HL-60 (cell line): ENCODE data around the gene ZDHHC9.

Source experiments
- DNase-seq, 2 experiments: peaks; one replicate each; pipeline ENCODE4 v3.0.0-alpha.2; 2010 to 2020; ENCODE audit warnings: low read depth in 1 of 2, low spot score in 1 of 2
- H3K27ac ChIP-seq: fragments of 250-450 bp; sonication (Bioruptor Pico); replicated peaks from 2 replicates; pipeline ENCODE4 v1.5.1; 2020; ENCODE audit warnings: mild to moderate bottlenecking, moderate library complexity
- H3K27me3 ChIP-seq: fragments of 250-450 bp; sonication (Bioruptor Pico); 2 replicates; pipeline ENCODE4 v1.5.1; 2021; ENCODE audit warnings: mild to moderate bottlenecking, moderate library complexity; ENCODE audit not compliant: insufficient read depth, poor library complexity, severe bottlenecking
- H3K4me3 ChIP-seq: replicated peaks from 2 replicates; pipeline ENCODE4 v1.5.1; 2011; ENCODE audit warnings: mild to moderate bottlenecking, control low read depth, low read length; ENCODE audit not compliant: insufficient read depth
- CTCF ChIP-seq: IDR thresholded peaks from one replicate; pipeline ENCODE4 v1.5.1; 2011; ENCODE audit warnings: low read length, control low read depth, inconsistent platforms; ENCODE audit not compliant: insufficient read depth
- GABPA ChIP-seq: IDR thresholded peaks from 2 replicates; pipeline ENCODE4 v1.6.1; 2012; ENCODE audit warnings: low read depth
- POLR2AphosphoS5 ChIP-seq: IDR thresholded peaks from 2 replicates; pipeline ENCODE4 v1.6.1; 2012; ENCODE audit warnings: low read depth
- REST ChIP-seq: IDR thresholded peaks from 2 replicates; pipeline ENCODE4 v1.6.1; 2012; ENCODE audit warnings: low read depth; ENCODE audit not compliant: insufficient replicate concordance
- SPI1 ChIP-seq: IDR thresholded peaks from 2 replicates; pipeline ENCODE4 v1.6.1; 2012; ENCODE audit warnings: low read depth, mild to moderate bottlenecking, borderline replicate concordance

ZDHHC9 gene

GRCh38 chrX:129773649-129774458, 69.8 kb downstream of the ZDHHC9 start:
- no peak for DNase-seq
- Histone ChIP-seq H3K27me3 (no peaks in the 10 kb centered on the region), H3K4me3 (no peak overlapping the region), H3K27ac (peak overlapping the region; percentile 74)
- TF ChIP-seq SPI1 (no peak), POLR2AphosphoS5 (no peak), CTCF (no peak), REST (no peak), GABPA (no peak)

- TF ChIP-seq POLR2AphosphoS5 = peak; percentile 66
- TF ChIP-seq CTCF = no peak
- TF ChIP-seq SPI1 = peak; percentile 98
- no peak for TF ChIP-seq REST
- no peak for TF ChIP-seq GABPA
- DNase-seq = peak; percentile 71 to 98
- Histone ChIP-seq H3K4me3 (no peak overlapping the region), H3K27me3 (no peaks in the 10 kb centered on the region), H3K27ac (peak overlapping the region; percentile 74)
Measured at GRCh38 chrX:129772796-129773431, 70.8 kb downstream of the ZDHHC9 start.

DNA sequence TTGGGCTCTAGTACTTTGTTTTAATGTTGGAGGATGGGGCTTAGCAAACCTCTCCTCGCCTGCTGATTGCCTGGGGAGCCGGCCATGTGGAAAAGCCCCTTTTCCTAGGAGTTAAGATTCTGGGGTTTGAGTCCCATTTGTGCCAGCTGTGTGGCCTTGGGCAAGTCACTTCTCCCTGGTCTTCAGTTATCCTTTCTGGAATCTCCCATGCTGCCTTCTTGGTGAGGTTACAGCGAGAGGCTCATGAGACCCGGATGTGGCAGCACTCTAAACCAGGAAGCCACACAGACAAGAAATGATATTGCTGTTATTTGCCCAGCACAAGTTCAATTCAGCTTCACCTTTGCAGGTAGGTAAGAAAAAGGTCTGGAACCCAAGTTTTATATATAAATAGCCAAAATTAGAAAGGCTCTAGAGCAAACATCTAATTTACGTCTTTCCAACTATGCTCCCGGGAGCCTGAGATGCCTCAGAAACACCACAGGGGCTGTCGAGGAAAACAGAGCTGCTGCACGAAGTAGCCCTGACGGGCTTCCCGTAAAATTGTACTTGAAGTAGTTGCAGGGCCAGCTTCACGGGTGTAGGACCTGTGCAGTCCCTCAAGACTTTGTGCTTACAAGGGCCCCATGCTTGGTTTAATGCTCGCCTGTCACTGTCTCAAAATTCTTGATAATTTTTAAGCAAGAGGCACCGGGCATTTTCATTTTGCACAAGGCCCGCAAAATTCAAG, 72.3 kb downstream of the ZDHHC9 start:
- no peak overlapping the region for H3K4me3 ChIP-seq
- peak overlapping the region; percentile 74 for H3K27ac ChIP-seq
- no peak for DNase-seq
- no peaks in the 10 kb centered on the region for H3K27me3 ChIP-seq
- TF ChIP-seq SPI1 (no peak), REST (no peak), GABPA (no peak), CTCF (no peak), POLR2AphosphoS5 (no peak)
